Ramos (cell line): ENCODE results near the gene IDE.
"Not testable (repeated sequence)": the region's sequence is repeated elsewhere in the genome, so short reads cannot be mapped to it uniquely, and the experiment has no call there.

Experiments used
- in situ Hi-C: fragments of 300-500 bp; cut with MboI; formaldehyde crosslinking; loops from one replicate; pipeline ENCODE4 v1.14.3; 2022; ENCODE audit warnings: low sequenced_read_pairs; ENCODE audit not compliant: unreplicated experiment

The IDE gene

GRCh38 chr10:92573798-92574547 is at the start of gene IDE:
Gene IDE, minus strand, starts transcription at chr10:92574093. Its CDS starts 74 bp downstream, at chr10:92574019.
- in situ Hi-C loops, result no loop called here

GRCh38 chr10:92619368-92619767 is 45.5 kb upstream of the IDE start:
- in situ Hi-C loops, result no loop called here

DNA sequence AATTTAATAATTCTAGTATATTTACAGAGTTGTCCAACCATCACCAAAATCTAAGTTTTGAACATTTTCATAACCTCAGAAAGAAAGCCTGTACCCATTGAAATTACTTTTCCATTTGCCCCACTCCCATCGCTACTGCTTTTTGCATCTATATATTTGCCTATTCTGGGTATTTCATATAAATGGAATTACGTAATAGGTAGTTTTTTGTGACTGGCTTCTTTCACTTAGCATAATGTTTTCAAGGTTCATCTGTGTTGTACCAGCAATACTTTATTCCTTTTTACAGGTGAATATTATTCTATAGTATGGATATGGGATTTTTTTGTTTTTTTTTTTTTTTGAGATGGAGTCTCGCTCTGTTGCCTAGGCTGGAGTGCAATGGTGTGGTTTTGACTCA is 41.6 kb upstream of the IDE start:
- in situ Hi-C loops, result no loop called here

GRCh38 chr10:92604841-92605240 is 30.9 kb upstream of the IDE start:
- in situ Hi-C loops, result no loop called here

GRCh38 chr10:92598321-92598720 is 24.4 kb upstream of the IDE start:
- in situ Hi-C loops, result no loop called here

DNA sequence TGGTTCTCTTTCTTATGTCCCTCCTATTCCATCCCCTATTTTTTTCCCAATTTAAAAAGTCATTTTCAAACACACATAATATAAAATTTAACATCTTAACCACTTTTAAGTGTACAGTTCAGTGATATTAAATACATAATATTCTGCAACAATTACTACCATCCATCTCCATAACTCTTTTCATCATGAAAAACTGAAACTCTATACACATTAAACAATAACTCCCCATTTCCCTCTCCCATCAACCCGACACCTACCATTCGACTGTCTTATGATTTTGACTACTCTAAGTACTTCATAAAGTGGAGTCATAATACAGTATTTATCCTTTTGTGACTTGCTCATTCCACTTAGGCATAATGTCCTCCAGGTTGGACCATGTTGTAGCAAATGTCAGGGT is 21.6 kb upstream of the IDE start:
- in situ Hi-C loops, result no loop called here

DNA sequence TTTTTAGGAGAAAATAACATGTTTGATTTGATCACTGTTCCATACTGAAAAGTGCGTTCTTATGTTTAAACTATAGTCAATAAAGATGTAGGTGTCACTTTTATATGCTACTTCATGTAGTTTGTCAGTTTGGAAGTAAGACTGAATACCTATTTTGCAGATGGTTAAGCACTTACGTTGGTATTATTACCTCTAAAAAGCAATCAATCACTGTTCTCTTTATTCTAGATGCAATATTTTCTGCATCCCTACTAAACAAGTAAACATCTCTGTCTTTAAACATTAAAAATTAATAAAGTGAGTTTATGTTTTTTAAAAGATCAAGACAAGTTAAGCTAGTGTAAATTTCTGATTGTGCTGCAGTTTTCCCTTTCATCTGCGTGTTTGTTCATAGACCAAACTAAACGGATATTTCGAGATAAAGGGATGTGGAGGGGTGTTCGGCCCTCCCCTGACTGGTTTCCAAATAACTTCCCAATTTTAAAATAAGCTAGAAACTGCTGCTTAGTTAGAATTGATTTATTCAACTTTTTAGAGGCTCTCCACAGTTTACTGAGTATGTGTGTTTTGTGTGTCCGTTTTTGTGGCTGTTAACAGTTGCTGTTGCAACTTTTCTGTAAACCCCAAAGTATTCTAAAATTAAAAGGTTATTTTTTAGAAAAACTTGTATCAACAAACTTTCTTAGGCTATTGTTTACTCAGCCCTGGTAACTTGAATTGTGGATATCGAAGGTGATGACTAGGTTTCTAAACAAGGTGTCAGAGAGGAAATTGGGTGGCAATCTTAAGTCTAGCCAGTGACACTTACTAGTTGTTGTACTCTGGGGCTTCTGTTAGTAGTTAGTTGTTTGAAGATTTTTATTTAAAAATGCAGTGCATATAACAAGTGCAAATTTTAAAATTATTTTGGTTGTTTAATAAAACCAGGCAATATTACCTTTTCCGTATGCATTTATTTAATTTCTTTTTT is 20.0 kb upstream of the IDE start:
- in situ Hi-C loops, result no loop called here

DNA sequence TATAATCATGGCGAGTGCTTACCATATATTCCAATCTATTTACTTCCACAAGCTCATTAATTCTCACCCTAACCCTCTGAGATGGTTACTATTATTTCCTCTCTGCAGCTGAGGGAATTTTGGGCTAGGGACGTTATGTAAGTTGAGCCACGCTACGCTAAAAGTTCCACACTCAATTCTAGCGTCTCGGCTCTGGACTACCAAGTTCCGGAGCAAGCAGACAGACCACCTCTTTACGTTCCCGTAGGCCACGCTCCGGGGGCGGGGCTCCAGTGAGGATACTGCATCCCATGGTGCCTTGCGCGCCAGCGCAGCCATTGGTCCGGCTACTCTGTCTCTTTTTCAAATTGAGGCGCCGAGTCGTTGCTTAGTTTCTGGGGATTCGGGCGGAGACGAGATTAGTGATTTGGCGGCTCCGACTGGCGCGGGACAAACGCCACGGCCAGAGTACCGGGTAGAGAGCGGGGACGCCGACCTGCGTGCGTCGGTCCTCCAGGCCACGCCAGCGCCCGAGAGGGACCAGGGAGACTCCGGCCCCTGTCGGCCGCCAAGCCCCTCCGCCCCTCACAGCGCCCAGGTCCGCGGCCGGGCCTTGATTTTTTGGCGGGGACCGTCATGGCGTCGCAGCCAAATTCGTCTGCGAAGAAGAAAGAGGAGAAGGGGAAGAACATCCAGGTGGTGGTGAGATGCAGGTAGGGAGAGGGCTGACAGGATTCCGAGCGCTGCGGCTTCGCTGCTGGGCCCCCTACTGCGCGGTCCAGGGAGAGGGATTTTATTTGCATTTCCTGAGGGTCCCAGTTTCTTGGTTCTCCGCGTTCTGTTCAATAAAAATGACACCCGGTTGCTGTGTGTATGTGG is 19.1 kb upstream of the IDE start, which contains the start of gene KIF11:
KIF11 (plus strand) TSS at position 370 of the 858 bp plus-strand sequence; CDS start at position 616, 246 bp downstream.
- in situ Hi-C loops, result no loop called here

DNA sequence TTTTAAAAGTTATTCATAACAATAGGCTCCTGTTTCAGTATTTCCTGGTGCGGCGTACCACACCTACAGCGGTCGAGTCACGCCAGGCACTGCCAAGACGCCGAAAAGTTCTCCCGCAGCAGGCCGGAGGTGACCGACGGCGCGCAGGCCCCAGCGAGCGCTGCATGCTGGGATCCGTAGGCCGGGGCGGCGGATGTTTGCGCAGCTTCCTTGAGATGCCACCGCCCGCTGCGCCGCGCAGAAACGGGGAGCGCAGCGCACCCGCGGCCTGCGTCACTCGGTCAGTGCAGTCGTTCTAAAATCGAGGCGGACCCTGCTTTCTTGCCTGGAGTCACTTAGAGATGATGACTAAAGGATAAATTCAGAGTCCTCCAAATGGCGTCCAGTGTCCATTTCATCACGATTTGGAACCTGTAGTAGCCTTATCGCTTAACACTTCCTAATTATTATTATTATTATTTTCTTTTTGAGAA is 17.7 kb upstream of the IDE start:
- in situ Hi-C loops, result no loop called here

GRCh38 chr10:92590623-92591549 is 17.0 kb upstream of the IDE start:
- in situ Hi-C loops, result no loop called here

DNA sequence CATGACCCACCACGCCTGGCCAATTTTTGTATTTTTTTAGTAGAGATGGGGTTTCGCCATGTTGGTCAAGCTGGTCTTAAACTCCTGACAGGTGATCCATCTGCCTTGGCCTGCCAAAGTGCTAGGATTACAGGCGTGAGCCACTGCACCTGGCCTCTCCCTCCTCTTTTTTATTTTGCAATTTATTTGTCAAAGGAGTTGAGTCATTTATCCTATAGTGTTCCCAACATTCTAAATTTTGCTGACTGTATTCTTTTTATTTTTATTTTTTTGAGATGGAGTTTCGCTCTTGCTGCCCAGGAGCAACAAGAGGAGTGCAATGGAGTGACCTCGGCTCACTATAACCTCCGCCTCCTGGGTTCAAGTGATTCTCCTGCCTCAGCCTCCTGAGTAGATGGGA is 8.5 kb upstream of the IDE start:
- in situ Hi-C loops, result not testable (repeated sequence)

DNA sequence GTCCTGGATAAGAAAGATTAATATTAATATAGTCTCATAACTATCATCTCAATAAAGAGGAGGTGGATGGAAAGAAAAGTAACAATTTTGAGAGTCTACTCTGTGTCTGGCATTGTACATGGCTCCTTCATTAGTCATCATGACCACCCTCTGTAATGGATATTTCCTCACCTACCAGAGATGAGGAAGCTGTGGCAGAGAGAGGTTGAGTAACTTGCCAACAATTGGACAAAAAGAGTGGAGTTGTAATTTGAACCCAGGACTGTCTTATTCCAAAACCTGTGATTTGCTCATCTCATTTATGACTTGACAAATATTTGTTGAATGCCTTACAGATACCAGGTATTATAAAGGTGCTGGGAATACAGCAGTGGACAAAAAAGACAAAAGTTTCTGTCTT is 2.1 kb upstream of the IDE start:
- in situ Hi-C loops, result no loop called here

GRCh38 chr10:92574548-92575261 is 812 bp upstream of the IDE start:
- in situ Hi-C loops, result no loop called here

DNA sequence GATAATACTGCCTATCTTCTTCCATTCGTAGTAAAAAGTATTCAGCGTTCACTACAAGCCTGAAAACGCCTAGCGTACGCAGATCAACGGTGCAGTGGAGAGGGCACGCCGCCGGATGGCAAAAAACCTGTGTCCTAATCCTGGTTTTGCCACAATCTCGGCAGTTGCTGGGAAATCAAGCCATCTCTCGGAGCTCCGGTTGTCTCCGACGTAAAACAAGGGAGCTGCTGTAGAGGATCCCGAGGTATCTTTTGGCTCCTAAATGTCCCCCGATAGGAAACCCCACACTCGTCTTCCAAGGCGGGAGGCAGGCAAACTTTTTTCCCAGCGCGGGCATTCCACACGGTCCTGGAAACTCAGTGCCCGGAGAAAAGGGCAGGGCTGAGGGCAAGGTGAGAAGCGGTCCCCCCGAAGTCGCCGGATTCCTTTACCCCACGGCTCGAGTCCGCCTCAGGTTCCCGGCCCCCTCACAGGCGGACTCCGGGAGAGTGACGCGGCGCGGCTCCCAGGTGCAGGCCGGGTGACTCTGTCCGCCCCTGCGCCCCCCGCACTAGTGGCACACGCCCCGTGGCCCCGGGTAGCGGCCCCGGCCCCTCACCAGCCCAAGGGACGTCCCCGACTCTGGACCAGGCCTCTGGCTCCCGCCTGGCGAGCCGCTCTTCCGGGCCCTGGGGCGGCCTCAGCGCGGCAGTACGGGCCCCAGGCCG is 649 bp downstream of the IDE start:
- in situ Hi-C loops, result no loop called here

- in situ Hi-C loops, result no loop called here
These were observed 1.4 kb downstream of the IDE start for GRCh38 chr10:92572362-92573090.

DNA sequence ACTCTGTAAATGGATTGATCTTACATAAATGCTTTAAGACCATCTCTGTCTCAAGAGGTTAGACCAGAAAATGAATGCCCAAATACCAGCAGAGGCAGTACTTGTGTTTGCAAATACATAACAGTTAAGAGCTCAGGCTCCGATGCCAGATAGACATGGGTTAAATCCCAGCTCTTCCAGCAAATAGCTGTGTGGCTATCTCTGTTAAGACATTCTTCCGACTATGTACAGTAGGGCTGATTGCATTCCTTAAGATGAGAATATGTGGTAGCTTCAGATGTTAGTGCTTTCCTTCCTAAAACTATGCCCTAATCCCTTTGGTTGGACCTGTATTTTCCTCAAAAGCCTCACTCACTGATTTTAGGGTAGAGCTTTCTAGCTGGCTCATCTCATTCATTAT is 2.2 kb downstream of the IDE start:
- in situ Hi-C loops, result no loop called here

DNA sequence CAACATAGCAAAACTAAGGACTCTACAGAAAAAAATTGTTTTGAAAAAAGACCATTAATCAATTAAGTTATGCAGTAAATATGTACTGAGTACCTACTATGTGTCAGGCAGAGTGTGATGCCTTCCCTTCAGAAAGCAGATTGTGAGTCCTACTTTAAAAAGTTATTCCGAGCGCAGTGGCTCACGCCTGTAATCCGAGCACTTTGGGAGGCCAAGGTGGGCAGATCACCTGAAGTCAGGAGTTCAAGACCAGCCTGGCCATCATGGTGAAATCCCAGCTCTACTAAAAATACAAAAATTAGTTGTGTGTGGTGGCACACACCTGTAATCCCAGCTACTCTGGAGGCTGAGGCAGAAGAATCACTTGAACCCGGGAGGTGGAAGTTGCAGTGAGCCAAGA is 4.2 kb downstream of the IDE start:
- in situ Hi-C loops, result not testable (repeated sequence)
